GM23338 (cell line): ENCODE data around the gene ARMH4. TPM values are rescaled to one million over a fixed set of nuclear protein-coding genes. Genes with fewer than 3 reads are reported as not detected.

Experiments
- ATAC-seq: fragments of 200-7000 bp; cut with Tn5 transposase; 3 replicates; pipeline ENCODE4 v1.9.1; 2020
- DNase-seq: peaks from one replicate; pipeline ENCODE4 v3.0.0-alpha.2; 2015; ENCODE audit warnings: low spot score
- H2AFZ ChIP-seq: fragments of 200-600 bp; sonication (generic); 2 replicates; pipeline ENCODE4 v1.8.0; 2016; ENCODE audit warnings: antibody characterized with exemption, mild to moderate bottlenecking, moderate library complexity
- H3F3A ChIP-seq: fragments of 200-600 bp; sonication (generic); replicated peaks from 2 replicates; pipeline ENCODE4 v1.8.0; 2017; ENCODE audit warnings: antibody characterized with exemption, mixed run types, low read depth
- H3K27ac ChIP-seq: fragments of 200-600 bp; sonication (generic); 2 replicates; pipeline ENCODE4 v1.6.1; 2016; ENCODE audit warnings: low read depth
- H3K27me3 ChIP-seq: fragments of 200-600 bp; sonication (generic); 2 replicates; pipeline ENCODE4 v1.8.0; 2016; ENCODE audit warnings: mild to moderate bottlenecking, mixed run types, moderate library complexity; ENCODE audit not compliant: insufficient read depth
- H3K36me3 ChIP-seq: fragments of 200-600 bp; sonication (generic); 2 replicates; pipeline ENCODE4 v1.8.0; 2016; ENCODE audit warnings: mild to moderate bottlenecking; ENCODE audit not compliant: insufficient read depth
- H3K4me1 ChIP-seq: fragments of 200-600 bp; sonication (generic); 2 replicates; pipeline ENCODE4 v1.8.0; 2016; ENCODE audit warnings: mild to moderate bottlenecking, moderate library complexity; ENCODE audit not compliant: insufficient read depth
- H3K4me2 ChIP-seq: fragments of 200-600 bp; sonication (generic); 2 replicates; pipeline ENCODE4 v1.7.1; 2017; ENCODE audit warnings: mixed run types
- H3K4me3 ChIP-seq: fragments of 200-600 bp; sonication (generic); 2 replicates; pipeline ENCODE4 v1.6.1; 2016; ENCODE audit warnings: mixed run types
- H3K79me2 ChIP-seq: fragments of 200-600 bp; sonication (generic); replicated peaks from 2 replicates; pipeline ENCODE4 v1.8.0; 2017; ENCODE audit warnings: mild to moderate bottlenecking; ENCODE audit not compliant: insufficient read depth
- H3K9me2 ChIP-seq: fragments of 200-600 bp; sonication (generic); 2 replicates; pipeline ENCODE4 v1.8.0; 2017; ENCODE audit not compliant: insufficient read depth
- H4K20me1 ChIP-seq: fragments of 200-600 bp; sonication (generic); replicated peaks from 2 replicates; pipeline ENCODE4 v1.8.0; 2017; ENCODE audit warnings: mild to moderate bottlenecking; ENCODE audit not compliant: insufficient read depth
- H3K27ac Mint-ChIP-seq: 2 replicates; pipeline ENCODE4 v1.8.0; 2020; ENCODE audit warnings: inconsistent platforms, mild to moderate bottlenecking, moderate library complexity, mixed read lengths
- H3K27me3 Mint-ChIP-seq: 3 replicates; pipeline ENCODE4 v1.8.0; 2022; ENCODE audit warnings: low read depth, mild to moderate bottlenecking, moderate library complexity, mixed read lengths, inconsistent platforms; ENCODE audit not compliant: insufficient read depth, poor library complexity
- H3K36me3 Mint-ChIP-seq: 3 replicates; pipeline ENCODE4 v1.8.0; 2021; ENCODE audit warnings: low read depth, mild to moderate bottlenecking, inconsistent platforms, moderate library complexity, mixed read lengths
- H3K4me1 Mint-ChIP-seq: 3 replicates; pipeline ENCODE4 v1.8.0; 2020; ENCODE audit warnings: mild to moderate bottlenecking, inconsistent platforms, mixed read lengths
- H3K4me3 Mint-ChIP-seq: 3 replicates; pipeline ENCODE4 v1.8.0; 2021; ENCODE audit warnings: moderate library complexity, mild to moderate bottlenecking, inconsistent platforms, mixed read lengths
- H3K9me3 Mint-ChIP-seq: 3 replicates; pipeline ENCODE4 v1.8.0; 2020; ENCODE audit warnings: moderate library complexity, mild to moderate bottlenecking, inconsistent platforms, mixed read lengths
- CREB1 ChIP-seq: fragments of 250-450 bp; sonication (Bioruptor Pico); IDR thresholded peaks from 2 replicates; pipeline ENCODE4 v1.5.0; 2020; ENCODE audit warnings: low read depth, mild to moderate bottlenecking, moderate library complexity
- CTCF ChIP-seq, 2 experiments: fragments of 200-600 bp in 1 of 2; sonication (generic) in 1 of 2; conservative IDR thresholded peaks; 2 replicates each; pipeline versions ENCODE4 v1.5.1 to v1.6.1; 2016 to 2017; ENCODE audit warnings: antibody characterized with exemption in 2 of 2, low read depth in 2 of 2, mild to moderate bottlenecking in 2 of 2, moderate library complexity in 1 of 2
- EZH2phosphoT487 ChIP-seq: fragments of 200-600 bp; sonication (generic); IDR thresholded peaks from one replicate; pipeline ENCODE4 v1.8.1; 2018; ENCODE audit warnings: antibody characterized with exemption; ENCODE audit not compliant: unreplicated experiment
- JUNB ChIP-seq: IDR thresholded peaks from one replicate; pipeline ENCODE4 v1.6.1; 2016; ENCODE audit warnings: antibody characterized with exemption; ENCODE audit not compliant: unreplicated experiment
- POLR2AphosphoS5 ChIP-seq: IDR thresholded peaks from 2 replicates; pipeline ENCODE4 v1.6.1; 2016; ENCODE audit warnings: antibody characterized with exemption, low read depth
- REST ChIP-seq: IDR thresholded peaks from one replicate; pipeline ENCODE4 v1.6.1; 2018; ENCODE audit warnings: antibody characterized with exemption; ENCODE audit not compliant: unreplicated experiment
- STAT1 ChIP-seq: IDR thresholded peaks from one replicate; pipeline ENCODE4 v1.6.1; 2016; ENCODE audit warnings: antibody characterized with exemption; ENCODE audit not compliant: unreplicated experiment
- ZNF114 ChIP-seq: fragments of 250-450 bp; sonication (Bioruptor Pico); IDR thresholded peaks from 2 replicates; pipeline ENCODE4 v1.5.0; 2020; ENCODE audit warnings: mild to moderate bottlenecking, moderate library complexity
- ZNF331 ChIP-seq: fragments of 250-450 bp; sonication (Bioruptor Pico); IDR thresholded peaks from 2 replicates; pipeline ENCODE4 v1.5.0; 2020; ENCODE audit warnings: low read depth, mild to moderate bottlenecking, moderate library complexity
- ZNF462 ChIP-seq: fragments of 250-450 bp; sonication (Bioruptor Pico); IDR thresholded peaks from 2 replicates; pipeline ENCODE4 v1.5.0; 2020; ENCODE audit warnings: mild to moderate bottlenecking, moderate library complexity
- polyA plus RNA-seq: library from polyadenylated mRNA; unstranded; fragments of >200 nt; fragmentation: Nextera tagmentation; extraction: Ambion mirVana; gene quantifications from 2 replicates; pipeline ENCODE4 v1.2.1, GENCODE V29; 2016
- total RNA-seq: library from RNA; depleted of rRNA; stranded (reverse); fragments of >200 nt; shearing (Covaris generic); gene quantifications from 2 replicates; pipeline ENCODE4 v1.2.3, GENCODE V29; 2014

Gene ARMH4
- total and polyA plus RNA-seq, 2 experiments from 2014 or later = 15.5 to 20.2 TPM

GRCh38 chr14:58143106-58143505 lies 8.9 kb downstream of the ARMH4 start:
- Histone ChIP-seq H3K9me2 (no peaks in the 10 kb centered on the region; the same call in 1 of the 2 replicates), H3K4me3 (no peak overlapping the region), H3F3A (no peaks in the 10 kb centered on the region), H4K20me1 (no peaks in the 10 kb centered on the region), H3K27ac (no peak overlapping the region), H3K4me2 (no peak overlapping the region), H3K36me3 (no peaks in the 10 kb centered on the region; the same call in 1 of the 2 replicates), H3K79me2 (no peaks in the 10 kb centered on the region), H3K27me3 (no peaks in the 10 kb centered on the region), H2AFZ (no peak overlapping the region), H3K4me1 (peaks cover 3% of the 10 kb centered on the region; the same call in 1 of the 2 replicates)
- Mint-ChIP-seq H3K27ac (no peak overlapping the region), H3K27me3 (peaks cover 2% of the 10 kb centered on the region), H3K4me3 (no peak overlapping the region), H3K36me3 (no peaks in the 10 kb centered on the region), H3K4me1 (peaks cover under 1% of the 10 kb centered on the region; the same call in 1 of the 3 replicates), H3K9me3 (no peaks in the 10 kb centered on the region)
- no peak for DNase-seq
- ATAC-seq = no peak
- TF ChIP-seq EZH2phosphoT487 (no peak), REST (no peak), CTCF (conservative IDR thresholded peaks at IDR 0.05; ENCODE audit: low read depth in 2 of 2) (no peak), STAT1 (no peak)

GRCh38 chr14:58141893-58142292 lies 10.1 kb downstream of the ARMH4 start:
- no peaks in the 10 kb centered on the region for H3F3A ChIP-seq
- H4K20me1 ChIP-seq = no peaks in the 10 kb centered on the region
- no peak for TF ChIP-seq EZH2phosphoT487
- no peak for TF ChIP-seq ZNF462 (CRISPR knock-in tag)
- TF ChIP-seq JUNB = no peak
- no peak for TF ChIP-seq POLR2AphosphoS5
- TF ChIP-seq CREB1 (CRISPR knock-in tag) = no peak
- TF ChIP-seq ZNF114 (CRISPR knock-in tag) = no peak
- no peak for TF ChIP-seq ZNF331 (CRISPR knock-in tag)
- no peak for TF ChIP-seq STAT1
- ATAC-seq (no peak), DNase-seq (no peak)
- H3K9me2 ChIP-seq = no peaks in the 10 kb centered on the region; the same call in 1 of the 2 replicates
- H3K4me3 ChIP-seq = no peak overlapping the region
- H3K27me3 ChIP-seq = no peaks in the 10 kb centered on the region
- H3K4me3 Mint-ChIP-seq = no peak overlapping the region
- H3K27ac Mint-ChIP-seq = no peak overlapping the region
- H3K4me1 Mint-ChIP-seq = no peaks in the 10 kb centered on the region
- H3K27me3 Mint-ChIP-seq = peaks cover 2% of the 10 kb centered on the region
- H3K9me3 Mint-ChIP-seq = no peaks in the 10 kb centered on the region
- H2AFZ ChIP-seq = no peak overlapping the region
- no peaks in the 10 kb centered on the region for H3K4me1 ChIP-seq
- no peaks in the 10 kb centered on the region for H3K79me2 ChIP-seq
- H3K36me3 ChIP-seq = no peaks in the 10 kb centered on the region; the same call in 1 of the 2 replicates
- H3K4me2 ChIP-seq = no peak overlapping the region
- H3K36me3 Mint-ChIP-seq = no peaks in the 10 kb centered on the region
- no peak overlapping the region for H3K27ac ChIP-seq
